GM19455 (cell line): ENCODE results near the gene IFI35.
"Not testable (repeated sequence)": the region's sequence is repeated elsewhere in the genome, so short reads cannot be mapped to it uniquely, and the experiment has no call there.

ENCODE experiments used
- ATAC-seq: cut with Tn5 transposase; IDR thresholded peaks from one replicate; pipeline ENCODE4 v1.9.1; 2021; ENCODE audit not compliant: unreplicated experiment

IFI35 gene

GRCh38 chr17:42997390-42997983 lies 9.1 kb upstream of the IFI35 start:
- no peak for ATAC-seq

- ATAC-seq: peak; percentile 87
These were observed 8.3 kb upstream of the IFI35 start, which contains the start of gene RPL27 for GRCh38 chr17:42997984-42998938. RPL27 (plus strand) TSS chr17:42998419; CDS start chr17:42998751, 332 bp downstream.

- ATAC-seq: no peak
These were observed 7.5 kb upstream of the IFI35 start for GRCh38 chr17:42999003-42999525.

- ATAC-seq: not testable (repeated sequence)
These were observed 5.7 kb upstream of the IFI35 start for GRCh38 chr17:43000894-43001293.

- no peak for ATAC-seq
These were observed 2.9 kb upstream of the IFI35 start for GRCh38 chr17:43003542-43004172.

GRCh38 chr17:43010667-43011308 lies 4.2 kb downstream of the IFI35 start:
- no peak for ATAC-seq

- no peak for ATAC-seq
These were observed 5.3 kb downstream of the IFI35 start for GRCh38 chr17:43011728-43012472.

GRCh38 chr17:43013296-43013695 lies 6.7 kb downstream of the IFI35 start:
- ATAC-seq: no peak

- no peak for ATAC-seq
These were observed 7.5 kb downstream of the IFI35 start for GRCh38 chr17:43014020-43014648.

- ATAC-seq: no peak
These were observed 8.3 kb downstream of the IFI35 start for GRCh38 chr17:43014649-43015542.

- ATAC-seq: no peak
These were observed 9.0 kb downstream of the IFI35 start for GRCh38 chr17:43015579-43015978.

GRCh38 chr17:43016216-43016615 lies 9.6 kb downstream of the IFI35 start:
- no peak for ATAC-seq

GRCh38 chr17:43018008-43018853 lies 11.6 kb downstream of the IFI35 start:
- no peak for ATAC-seq

GRCh38 chr17:43018932-43019331 lies 12.3 kb downstream of the IFI35 start:
- no peak for ATAC-seq

- no peak for ATAC-seq
These were observed 12.8 kb downstream of the IFI35 start for GRCh38 chr17:43019418-43019817.

GRCh38 chr17:43020030-43020621 lies 13.5 kb downstream of the IFI35 start:
- no peak for ATAC-seq
